SK-N-SH treated with all-trans-retinoic acid at 6 μM for 48 hours (cell line): ENCODE measurements around the gene MNT.

Experiments
- ATAC-seq: fragments of 200-7000 bp; cut with Tn5 transposase; 3 replicates; pipeline ENCODE4 v1.9.1; 2020; ENCODE audit warnings: mild to moderate bottlenecking, moderate library complexity
- ARNTL ChIP-seq: fragments of 450-650 bp; formaldehyde crosslinking; IDR thresholded peaks from 2 replicates; pipeline ENCODE4 v1.5.0; 2020; ENCODE audit warnings: low read depth, mild to moderate bottlenecking, moderate library complexity, borderline replicate concordance
- BACH2 ChIP-seq: fragments of 250-450 bp; sonication (Bioruptor Pico); IDR thresholded peaks from 2 replicates; pipeline ENCODE4 v1.9.0; 2021; ENCODE audit warnings: mild to moderate bottlenecking, borderline replicate concordance
- CSDC2 ChIP-seq: fragments of 250-450 bp; sonication (Bioruptor Pico); IDR thresholded peaks from 2 replicates; pipeline ENCODE4 v1.5.0; 2020; ENCODE audit warnings: mild to moderate bottlenecking, moderate library complexity
- CSRNP3 ChIP-seq: fragments of 250-450 bp; sonication (Bioruptor Pico); IDR thresholded peaks from 2 replicates; pipeline ENCODE4 v1.5.1; 2021; ENCODE audit warnings: mild to moderate bottlenecking, moderate library complexity
- ESRRG ChIP-seq: fragments of 250-450 bp; sonication (Bioruptor Pico); IDR thresholded peaks from 2 replicates; pipeline ENCODE4 v1.6.1; 2021; ENCODE audit warnings: mild to moderate bottlenecking
- GLIS3 ChIP-seq: fragments of 250-450 bp; sonication (Bioruptor Pico); IDR thresholded peaks from 2 replicates; pipeline ENCODE4 v1.5.0; 2020; ENCODE audit warnings: mild to moderate bottlenecking, moderate library complexity
- ISL1 ChIP-seq: fragments of 250-450 bp; sonication (Bioruptor Pico); IDR thresholded peaks from 2 replicates; pipeline ENCODE4 v2.1.2; 2022; ENCODE audit warnings: mild to moderate bottlenecking, moderate library complexity
- POU6F1 ChIP-seq: fragments of 250-450 bp; sonication (Bioruptor Pico); IDR thresholded peaks from 2 replicates; pipeline ENCODE4 v1.8.0; 2021; ENCODE audit warnings: low read depth, mild to moderate bottlenecking, moderate library complexity, borderline replicate concordance
- PPARA ChIP-seq: fragments of 250-450 bp; sonication (Bioruptor Pico); IDR thresholded peaks from 2 replicates; pipeline ENCODE4 v1.5.0; 2020; ENCODE audit warnings: mild to moderate bottlenecking, borderline replicate concordance
- TCF4 ChIP-seq: fragments of 250-450 bp; sonication (Bioruptor Pico); IDR thresholded peaks from 2 replicates; pipeline ENCODE4 v1.8.0; 2021; ENCODE audit warnings: mild to moderate bottlenecking, moderate library complexity, borderline replicate concordance
- TOX ChIP-seq: fragments of 250-450 bp; sonication (Bioruptor Pico); IDR thresholded peaks from 2 replicates; pipeline ENCODE4 v1.8.0; 2021; ENCODE audit warnings: mild to moderate bottlenecking, moderate library complexity, borderline replicate concordance
- TSHZ2 ChIP-seq: fragments of 250-450 bp; sonication (Bioruptor Pico); IDR thresholded peaks from 2 replicates; pipeline ENCODE4 v1.5.0; 2020; ENCODE audit warnings: mild to moderate bottlenecking, moderate library complexity
- ZC3H10 ChIP-seq: fragments of 250-450 bp; sonication (Bioruptor Pico); IDR thresholded peaks from 2 replicates; pipeline ENCODE4 v1.5.1; 2021; ENCODE audit warnings: mild to moderate bottlenecking, moderate library complexity
- ZFP3 ChIP-seq: fragments of 250-450 bp; sonication (Bioruptor Pico); IDR thresholded peaks from 2 replicates; pipeline ENCODE4 v1.5.0; 2020; ENCODE audit warnings: mild to moderate bottlenecking, moderate library complexity
- ZFP30 ChIP-seq: fragments of 450-650 bp; formaldehyde crosslinking; IDR thresholded peaks from 2 replicates; pipeline ENCODE4 v1.5.0; 2022; ENCODE audit warnings: mild to moderate bottlenecking, moderate library complexity
- ZNF70 ChIP-seq: fragments of 450-650 bp; formaldehyde crosslinking; IDR thresholded peaks from 2 replicates; pipeline ENCODE4 v1.5.0; 2020; ENCODE audit warnings: mild to moderate bottlenecking, moderate library complexity
- ZNF8 ChIP-seq: fragments of 450-650 bp; formaldehyde crosslinking; IDR thresholded peaks from 2 replicates; pipeline ENCODE4 v1.5.0; 2020; ENCODE audit warnings: mild to moderate bottlenecking, moderate library complexity
- TF ChIP-seq, protein P1 (sequence below): fragments of 250-450 bp; sonication (Bioruptor Pico); IDR thresholded peaks from 2 replicates; pipeline ENCODE4 v1.5.1; 2020; ENCODE audit warnings: low read depth, mild to moderate bottlenecking, moderate library complexity

The MNT gene

DNA sequence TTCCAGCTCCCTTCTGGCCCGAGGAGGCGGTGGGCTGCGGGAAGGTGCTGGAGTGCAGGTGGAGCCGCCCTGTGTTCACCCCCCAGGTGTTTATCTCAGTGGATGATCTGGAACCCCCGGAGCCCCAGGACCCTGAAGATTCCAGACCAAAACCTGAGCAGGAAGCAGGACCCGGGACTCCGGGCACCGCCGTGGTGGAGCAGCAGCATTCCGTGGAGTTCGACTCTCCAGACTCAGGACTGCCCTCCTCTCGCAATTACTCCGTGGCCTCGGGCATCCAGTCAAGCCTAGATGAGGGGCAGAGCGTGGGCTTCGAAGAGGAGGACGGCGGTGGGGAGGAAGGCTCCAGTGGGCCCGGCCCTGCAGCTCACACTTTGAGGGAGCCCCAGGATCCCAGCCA, 25.5 kb downstream of the MNT start:
- no peak for ATAC-seq
- TF ChIP-seq TCF4 (CRISPR knock-in tag) = no peak
- no peak for TF ChIP-seq PPARA (CRISPR knock-in tag)
- TF ChIP-seq ZFP30 = no peak
- no peak for TF ChIP-seq ISL1 (CRISPR knock-in tag)

DNA sequence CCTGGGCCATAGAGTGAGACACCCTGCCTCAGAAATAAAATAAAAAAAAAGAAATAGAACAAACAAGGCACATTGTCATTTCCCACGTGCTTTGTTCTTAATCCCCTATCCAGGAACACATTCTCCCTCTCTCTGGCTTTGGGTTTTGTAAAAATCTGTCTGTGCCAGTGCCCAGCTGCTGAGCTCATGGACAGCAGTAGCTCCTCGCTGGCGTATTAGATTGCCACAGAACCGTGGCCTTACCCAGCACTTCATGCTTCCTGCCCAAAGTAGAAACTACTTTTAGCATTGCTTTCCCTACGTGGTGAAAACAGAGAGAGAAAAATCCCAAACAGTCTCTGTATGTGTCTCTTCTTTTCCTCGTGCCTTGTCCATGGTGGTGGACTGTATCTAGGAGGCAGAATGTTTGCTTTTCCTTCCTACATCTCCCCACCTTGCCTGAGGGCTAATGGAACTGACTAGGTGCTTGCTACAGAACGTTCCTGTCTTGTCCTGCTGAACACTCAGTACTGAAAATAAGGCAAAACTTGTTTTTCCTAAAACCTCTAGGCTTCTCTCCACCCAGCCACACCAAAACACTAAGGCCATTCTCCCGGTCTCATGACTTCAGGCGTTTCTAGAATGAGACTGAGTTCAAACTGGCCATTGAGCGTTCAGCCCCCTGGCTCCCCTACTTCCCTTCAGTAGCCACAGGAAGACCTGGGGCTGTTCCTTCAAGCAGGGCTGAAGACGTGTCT, 26.1 kb downstream of the MNT start:
- ATAC-seq = no peak
- TF ChIP-seq TSHZ2 (CRISPR knock-in tag) = no peak
- no peak for TF ChIP-seq BACH2 (CRISPR knock-in tag)
- TF ChIP-seq ZC3H10 = no peak
- no peak for TF ChIP-seq ISL1 (CRISPR knock-in tag)

DNA sequence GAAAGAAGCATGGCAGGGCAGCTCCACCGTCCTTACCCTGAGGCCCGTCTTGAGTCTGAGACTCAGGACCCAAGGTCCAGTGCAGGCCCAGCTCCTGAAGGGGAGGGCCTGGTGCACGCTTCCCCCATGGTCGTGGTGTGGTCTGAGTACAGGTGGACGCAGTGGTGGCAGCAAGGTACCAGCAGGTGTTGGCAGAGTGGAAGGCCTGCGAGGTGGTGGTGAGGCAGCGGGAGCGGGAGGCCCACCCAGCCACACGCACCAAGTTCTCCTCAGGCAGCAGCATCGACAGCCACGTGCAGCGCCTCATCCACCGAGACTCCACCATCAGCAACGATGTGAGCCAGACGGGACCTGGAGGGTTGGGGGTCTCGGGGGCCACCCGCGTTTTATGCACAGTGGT, 27.7 kb downstream of the MNT start:
- TF ChIP-seq ZNF8 = no peak
- TF ChIP-seq, protein P1, sequence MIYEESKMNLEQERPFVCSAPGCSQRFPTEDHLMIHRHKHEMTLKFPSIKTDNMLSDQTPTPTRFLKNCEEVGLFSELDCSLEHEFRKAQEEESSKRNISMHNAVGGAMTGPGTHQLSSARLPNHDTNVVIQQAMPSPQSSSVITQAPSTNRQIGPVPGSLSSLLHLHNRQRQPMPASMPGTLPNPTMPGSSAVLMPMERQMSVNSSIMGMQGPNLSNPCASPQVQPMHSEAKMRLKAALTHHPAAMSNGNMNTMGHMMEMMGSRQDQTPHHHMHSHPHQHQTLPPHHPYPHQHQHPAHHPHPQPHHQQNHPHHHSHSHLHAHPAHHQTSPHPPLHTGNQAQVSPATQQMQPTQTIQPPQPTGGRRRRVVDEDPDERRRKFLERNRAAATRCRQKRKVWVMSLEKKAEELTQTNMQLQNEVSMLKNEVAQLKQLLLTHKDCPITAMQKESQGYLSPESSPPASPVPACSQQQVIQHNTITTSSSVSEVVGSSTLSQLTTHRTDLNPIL (CRISPR knock-in tag) = no peak
- no peak for TF ChIP-seq CSDC2 (CRISPR knock-in tag)
- TF ChIP-seq ISL1 (CRISPR knock-in tag) = no peak
- TF ChIP-seq ARNTL (CRISPR knock-in tag) = no peak
- TF ChIP-seq TSHZ2 (CRISPR knock-in tag) = no peak
- no peak for TF ChIP-seq TOX
- no peak for TF ChIP-seq ESRRG (CRISPR knock-in tag)
- no peak for TF ChIP-seq TCF4 (CRISPR knock-in tag)
- TF ChIP-seq CSRNP3 (CRISPR knock-in tag) = no peak
- no peak for ATAC-seq

DNA sequence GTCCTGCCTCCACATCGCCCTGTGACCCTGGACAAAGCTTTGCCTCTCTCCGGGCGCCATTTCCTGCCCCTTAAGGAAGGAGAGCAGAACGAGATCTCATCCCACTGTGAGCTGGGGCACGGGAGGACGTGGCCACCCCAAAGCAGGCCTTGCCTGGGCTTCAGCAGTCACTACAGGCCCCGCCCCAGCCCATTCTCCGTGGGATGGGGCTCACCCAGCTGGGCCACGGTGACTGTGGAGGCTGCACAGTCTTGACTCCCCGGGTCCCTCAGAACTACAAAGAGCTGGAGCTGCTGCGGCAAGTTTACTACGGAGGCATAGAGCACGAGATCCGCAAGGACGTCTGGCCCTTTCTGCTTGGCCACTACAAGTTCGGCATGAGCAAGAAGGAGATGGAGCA, 28.2 kb downstream of the MNT start:
- no peak for TF ChIP-seq TOX
- ATAC-seq = no peak

- no peak for ATAC-seq
- TF ChIP-seq CSDC2 (CRISPR knock-in tag) = no peak
- no peak for TF ChIP-seq ZFP3 (CRISPR knock-in tag)
- TF ChIP-seq ZC3H10 = no peak
- TF ChIP-seq GLIS3 (CRISPR knock-in tag) = no peak
- TF ChIP-seq TOX = no peak
- no peak for TF ChIP-seq ISL1 (CRISPR knock-in tag)
- no peak for TF ChIP-seq POU6F1 (CRISPR knock-in tag)
- TF ChIP-seq ESRRG (CRISPR knock-in tag) = no peak
- no peak for TF ChIP-seq CSRNP3 (CRISPR knock-in tag)
- no peak for TF ChIP-seq ZNF70
- no peak for TF ChIP-seq TSHZ2 (CRISPR knock-in tag)
- TF ChIP-seq PPARA (CRISPR knock-in tag) = no peak
These were observed 28.7 kb downstream of the MNT start for GRCh38 chr17:2372180-2372579.
